ENCODE data around the gene CDT1.

DNA sequence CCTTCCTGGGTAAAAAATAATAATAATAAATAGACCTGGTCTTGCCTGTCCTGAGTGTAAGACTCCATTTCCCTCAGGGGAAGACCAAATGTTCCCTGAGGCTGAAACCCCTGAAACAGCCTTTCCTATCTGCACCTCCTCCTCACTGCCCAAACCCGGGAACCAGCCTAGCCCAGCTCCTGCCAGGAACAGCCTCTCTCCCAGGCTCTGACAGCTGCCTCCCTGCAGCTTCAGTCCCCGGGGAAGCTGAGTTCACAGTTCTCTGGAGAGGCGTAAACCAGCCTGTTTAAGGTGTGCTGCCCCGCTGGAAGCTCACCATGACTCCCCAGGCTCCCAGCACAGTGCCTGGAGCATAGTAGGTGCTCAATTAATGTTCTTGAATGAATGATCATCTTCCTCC lies 7.3 kb upstream of the CDT1 start:
- TF ChIP-seq TAF1 (IDR thresholded peaks at IDR 0.05; ENCODE audit: borderline replicate concordance, low read depth, low read length), result no peak
- TF ChIP-seq POLR2A (IDR thresholded peaks at IDR 0.05; ENCODE audit: low read depth, low read length), result no peak
- TF ChIP-seq POLR2AphosphoS5 (IDR thresholded peaks at IDR 0.05; ENCODE audit: low read depth, low read length), result no peak
